Bronchial epithelial cell (primary cell): ENCODE results near the gene NEMP2. TPM values are rescaled to one million over a fixed set of nuclear protein-coding genes. Genes with fewer than 3 reads are reported as not detected.

Source experiments
- DNase-seq: peaks from one replicate; pipeline ENCODE4 v3.0.0-alpha.2; 2010; ENCODE audit warnings: low read depth
- FAIRE-seq: peaks from 2 replicates; lab custom pipeline; 2011; peaks lifted over from hg19 to GRCh38; lab: Jason Lieb, UNC
- H3K27me3 ChIP-seq: 2 replicates; pipeline ENCODE4 v1.5.1; 2011; ENCODE audit warnings: low read length; ENCODE audit not compliant: control insufficient read depth, insufficient read depth
- H3K36me3 ChIP-seq: 2 replicates; pipeline ENCODE4 v1.5.1; 2011; ENCODE audit warnings: low read length; ENCODE audit not compliant: control insufficient read depth, insufficient read depth
- H3K4me3 ChIP-seq: 2 replicates; pipeline ENCODE4 v1.5.1; 2011; ENCODE audit warnings: mild to moderate bottlenecking, low read depth, low read length, control low read depth
- total RNA-seq: library from RNA; depleted of rRNA; stranded (reverse); fragments of >200 nt; gene quantifications from 2 replicates; pipeline ENCODE4 v1.2.1, GENCODE V29; 2014
- TF ChIP-seq, protein P1 (sequence below): IDR thresholded peaks from 2 replicates; pipeline ENCODE4 v1.5.1; 2011; ENCODE audit warnings: mild to moderate bottlenecking, moderate library complexity, low read length, control low read depth, inconsistent platforms; ENCODE audit not compliant: insufficient read depth, severe bottlenecking

Gene NEMP2
- total RNA-seq, 1 donor from 2014 or later: 1.8 TPM

DNA sequence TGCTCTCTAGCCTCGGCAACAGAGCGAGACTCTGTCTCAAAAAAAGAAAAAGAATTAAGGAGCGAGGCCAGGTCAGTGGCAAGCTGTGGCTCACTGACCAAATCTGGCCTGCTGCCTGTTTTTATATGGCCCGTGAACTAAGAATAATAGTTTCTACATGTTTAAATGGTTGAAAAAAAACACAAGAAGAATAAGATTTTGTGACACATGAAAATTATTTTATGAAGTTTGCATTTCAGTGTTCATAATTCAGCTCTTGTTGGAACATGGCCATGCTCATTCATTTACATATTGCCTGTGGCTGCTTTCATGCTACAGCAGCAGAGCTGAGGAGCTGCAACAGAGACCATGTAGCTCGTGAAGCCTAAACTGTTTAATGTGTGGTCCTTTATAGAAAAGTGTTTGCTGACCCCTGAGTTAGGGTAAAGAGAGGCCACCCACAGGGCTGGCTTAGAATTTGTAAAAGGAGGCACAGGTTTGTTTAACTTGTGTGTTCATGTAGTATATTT, 66.9 kb downstream of the NEMP2 start:
- H3K27me3 ChIP-seq: no peaks in the 10 kb centered on the region
- TF ChIP-seq, protein P1, sequence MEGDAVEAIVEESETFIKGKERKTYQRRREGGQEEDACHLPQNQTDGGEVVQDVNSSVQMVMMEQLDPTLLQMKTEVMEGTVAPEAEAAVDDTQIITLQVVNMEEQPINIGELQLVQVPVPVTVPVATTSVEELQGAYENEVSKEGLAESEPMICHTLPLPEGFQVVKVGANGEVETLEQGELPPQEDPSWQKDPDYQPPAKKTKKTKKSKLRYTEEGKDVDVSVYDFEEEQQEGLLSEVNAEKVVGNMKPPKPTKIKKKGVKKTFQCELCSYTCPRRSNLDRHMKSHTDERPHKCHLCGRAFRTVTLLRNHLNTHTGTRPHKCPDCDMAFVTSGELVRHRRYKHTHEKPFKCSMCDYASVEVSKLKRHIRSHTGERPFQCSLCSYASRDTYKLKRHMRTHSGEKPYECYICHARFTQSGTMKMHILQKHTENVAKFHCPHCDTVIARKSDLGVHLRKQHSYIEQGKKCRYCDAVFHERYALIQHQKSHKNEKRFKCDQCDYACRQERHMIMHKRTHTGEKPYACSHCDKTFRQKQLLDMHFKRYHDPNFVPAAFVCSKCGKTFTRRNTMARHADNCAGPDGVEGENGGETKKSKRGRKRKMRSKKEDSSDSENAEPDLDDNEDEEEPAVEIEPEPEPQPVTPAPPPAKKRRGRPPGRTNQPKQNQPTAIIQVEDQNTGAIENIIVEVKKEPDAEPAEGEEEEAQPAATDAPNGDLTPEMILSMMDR: no peak
- no peak overlapping the region for H3K4me3 ChIP-seq
- FAIRE-seq (no peak), DNase-seq (no peak)
- peaks cover 3% of the 10 kb centered on the region for H3K36me3 ChIP-seq

DNA sequence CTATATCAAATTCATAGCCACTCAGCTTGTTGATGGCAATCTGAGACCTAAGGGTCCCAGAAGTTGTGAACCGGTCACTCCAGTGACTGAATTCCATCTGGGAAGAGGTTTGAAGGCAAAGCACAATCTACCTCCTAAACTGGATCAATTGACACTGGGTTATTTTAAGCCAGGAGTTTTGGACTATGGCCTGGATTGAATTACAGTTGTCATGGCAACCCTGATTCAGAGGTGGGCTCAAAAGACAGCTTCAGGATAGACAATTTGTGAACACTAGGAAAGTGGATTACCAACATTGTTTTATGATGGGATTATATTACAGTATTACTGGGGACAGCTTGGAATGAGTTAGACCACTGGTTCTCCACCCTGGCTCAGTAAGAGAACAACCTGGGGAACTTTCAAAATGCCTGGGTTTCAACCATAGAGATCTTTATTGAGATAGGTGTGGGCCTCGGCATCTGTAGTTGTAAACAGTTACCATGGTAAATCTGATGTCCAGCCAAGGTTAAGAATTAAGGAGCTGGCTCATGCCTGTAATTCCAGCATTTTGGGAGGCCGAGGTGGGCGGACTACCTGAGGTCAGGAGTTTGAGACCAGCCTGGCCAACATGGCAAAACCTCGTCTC, 67.6 kb downstream of the NEMP2 start:
- FAIRE-seq: no peak
- DNase-seq: no peak
- TF ChIP-seq, protein P1: no peak
- H3K27me3 ChIP-seq: no peaks in the 10 kb centered on the region
- H3K36me3 ChIP-seq: peaks cover 3% of the 10 kb centered on the region
- H3K4me3 ChIP-seq: no peak overlapping the region

DNA sequence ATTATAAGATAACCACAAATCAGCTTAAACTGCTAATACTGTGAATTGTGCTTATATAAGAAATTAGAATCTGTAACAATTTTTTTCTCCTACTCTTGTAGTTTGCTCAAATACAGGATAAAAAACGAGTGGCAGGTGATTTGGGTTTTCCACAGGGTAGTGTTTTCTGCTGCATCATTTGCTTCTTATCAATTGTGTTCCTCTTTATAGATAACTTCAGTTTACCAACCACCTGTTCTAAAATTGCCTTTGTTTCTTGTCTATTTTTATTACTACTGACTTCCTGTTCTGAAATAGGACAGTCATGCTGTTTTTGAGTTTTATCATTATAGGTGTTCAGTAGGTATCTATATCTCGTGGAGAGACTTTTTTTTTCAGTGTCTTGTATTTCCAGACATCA, 69.5 kb downstream of the NEMP2 start:
- Histone ChIP-seq H3K27me3 (no peaks in the 10 kb centered on the region), H3K4me3 (no peak overlapping the region), H3K36me3 (no peaks in the 10 kb centered on the region)
- no peak for FAIRE-seq
- no peak for DNase-seq
- TF ChIP-seq, protein P1: no peak

DNA sequence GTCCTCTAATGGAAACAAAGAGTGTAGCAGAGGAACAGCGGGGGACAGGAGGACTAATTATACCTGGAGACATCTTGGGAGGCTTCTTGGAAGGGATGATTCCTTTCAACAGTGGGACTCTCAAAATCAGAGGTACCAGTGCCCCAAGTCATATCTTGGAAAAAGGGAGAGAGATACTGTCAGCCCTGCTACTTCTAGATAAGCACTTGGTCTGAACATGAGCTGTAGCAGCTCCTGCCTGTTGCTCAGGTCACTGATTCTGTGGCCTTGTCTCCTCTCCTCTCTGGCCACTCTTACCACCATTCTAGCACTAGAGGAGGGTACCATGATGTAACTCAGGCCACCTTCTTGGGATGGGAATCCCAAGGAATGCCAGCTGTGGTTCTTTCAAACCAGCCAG, 71.9 kb downstream of the NEMP2 start:
- Histone ChIP-seq H3K4me3 (no peak overlapping the region), H3K36me3 (no peaks in the 10 kb centered on the region), H3K27me3 (no peaks in the 10 kb centered on the region)
- no peak for FAIRE-seq
- DNase-seq: no peak
- TF ChIP-seq, protein P1: no peak

DNA sequence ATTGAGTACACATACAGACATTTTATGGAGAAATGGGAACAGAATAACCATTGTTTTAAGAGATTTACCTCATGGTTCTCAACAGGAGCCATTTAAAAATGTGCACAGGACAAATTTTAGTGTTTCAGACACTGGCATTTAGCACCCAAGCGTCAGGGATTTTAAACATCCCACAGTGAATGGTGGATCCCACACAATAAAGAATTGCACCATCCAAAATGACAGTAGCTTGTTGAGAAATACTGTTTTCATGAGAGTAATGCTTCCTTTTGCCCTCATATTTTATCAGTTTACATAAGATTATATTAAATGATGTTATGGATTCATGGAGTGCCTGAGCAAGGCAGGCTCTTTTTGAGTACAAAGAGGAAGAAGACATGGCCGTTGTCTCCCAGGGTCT, 72.3 kb downstream of the NEMP2 start:
- H3K27me3 ChIP-seq: no peaks in the 10 kb centered on the region
- TF ChIP-seq, protein P1: no peak
- no peak for FAIRE-seq
- no peak overlapping the region for H3K4me3 ChIP-seq
- DNase-seq: no peak
- H3K36me3 ChIP-seq: no peaks in the 10 kb centered on the region

DNA sequence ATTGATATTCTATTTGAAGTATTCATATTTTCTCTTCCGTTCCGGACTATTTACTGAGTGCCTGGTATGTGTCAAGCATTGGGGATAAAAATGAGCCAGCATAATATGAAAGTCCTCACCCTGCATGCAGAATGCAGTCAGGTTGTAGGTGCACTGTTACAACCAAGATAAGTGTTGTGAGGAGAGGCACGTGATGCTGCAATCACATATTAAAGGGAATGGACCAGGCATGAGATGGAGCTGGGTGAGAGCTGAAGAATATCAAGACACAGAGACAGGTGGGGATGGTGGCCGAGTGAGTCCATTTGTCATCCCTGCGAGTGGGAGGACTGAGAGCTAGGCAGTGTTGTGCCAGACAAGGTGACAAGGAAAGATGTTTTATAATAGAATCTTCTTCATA, 74.0 kb downstream of the NEMP2 start:
- H3K36me3 ChIP-seq: no peaks in the 10 kb centered on the region
- no peak overlapping the region for H3K4me3 ChIP-seq
- FAIRE-seq (no peak), DNase-seq (no peak)
- no peaks in the 10 kb centered on the region for H3K27me3 ChIP-seq
- TF ChIP-seq, protein P1: no peak
